Choroid plexus epithelial cell (primary cell): ENCODE data around the gene GRIFIN.

Experiments
- DNase-seq: peaks from one replicate; pipeline ENCODE4 v3.0.0-alpha.2; 2010; ENCODE audit warnings: low read depth
- H3K4me3 ChIP-seq: 2 replicates; pipeline ENCODE4 v1.5.1; 2011; ENCODE audit warnings: low read depth, mild to moderate bottlenecking, control low read depth, low read length, moderate library complexity
- CTCF ChIP-seq: conservative IDR thresholded peaks from 2 replicates; pipeline ENCODE4 v1.5.1; 2011; ENCODE audit warnings: low read depth, mild to moderate bottlenecking, control low read depth, inconsistent platforms, low read length, moderate library complexity

The GRIFIN gene

GRCh38 chr7:2512179-2512661, 36.0 kb upstream of the GRIFIN start:
- DNase-seq: no peak
- no peak for TF ChIP-seq CTCF
- H3K4me3 ChIP-seq: no peak overlapping the region

GRCh38 chr7:2511769-2512168, 35.6 kb upstream of the GRIFIN start:
- no peak for TF ChIP-seq CTCF
- H3K4me3 ChIP-seq: no peak overlapping the region
- DNase-seq: no peak

- no peak for DNase-seq
- H3K4me3 ChIP-seq: no peak overlapping the region
- TF ChIP-seq CTCF: no peak
Observed at GRCh38 chr7:2510909-2511768, 34.9 kb upstream of the GRIFIN start.

- no peak for DNase-seq
- TF ChIP-seq CTCF: no peak
- no peak overlapping the region for H3K4me3 ChIP-seq
Observed at GRCh38 chr7:2510130-2510776, 34.1 kb upstream of the GRIFIN start.

GRCh38 chr7:2509298-2509906, 33.2 kb upstream of the GRIFIN start:
- no peak for DNase-seq
- no peak for TF ChIP-seq CTCF
- no peak overlapping the region for H3K4me3 ChIP-seq

GRCh38 chr7:2508327-2509215, 32.4 kb upstream of the GRIFIN start:
- no peak overlapping the region for H3K4me3 ChIP-seq
- TF ChIP-seq CTCF: no peak
- DNase-seq: peak; percentile 60
